NB4 (cell line): Measurements from ENCODE around the gene BAHCC1.

Source experiments
- MYC ChIP-seq: IDR thresholded peaks from 2 replicates; pipeline ENCODE4 v1.6.1; 2011; ENCODE audit warnings: low read depth, low read length
- POLR2A ChIP-seq: IDR thresholded peaks from 2 replicates; pipeline ENCODE4 v1.6.1; 2011; ENCODE audit warnings: mild to moderate bottlenecking; ENCODE audit not compliant: insufficient read length; ENCODE audit errors: extremely low read depth
- TF ChIP-seq, protein P1 (sequence below): IDR thresholded peaks from one replicate; pipeline ENCODE4 v1.5.1; 2012; ENCODE audit warnings: low read depth, low read length

DNA sequence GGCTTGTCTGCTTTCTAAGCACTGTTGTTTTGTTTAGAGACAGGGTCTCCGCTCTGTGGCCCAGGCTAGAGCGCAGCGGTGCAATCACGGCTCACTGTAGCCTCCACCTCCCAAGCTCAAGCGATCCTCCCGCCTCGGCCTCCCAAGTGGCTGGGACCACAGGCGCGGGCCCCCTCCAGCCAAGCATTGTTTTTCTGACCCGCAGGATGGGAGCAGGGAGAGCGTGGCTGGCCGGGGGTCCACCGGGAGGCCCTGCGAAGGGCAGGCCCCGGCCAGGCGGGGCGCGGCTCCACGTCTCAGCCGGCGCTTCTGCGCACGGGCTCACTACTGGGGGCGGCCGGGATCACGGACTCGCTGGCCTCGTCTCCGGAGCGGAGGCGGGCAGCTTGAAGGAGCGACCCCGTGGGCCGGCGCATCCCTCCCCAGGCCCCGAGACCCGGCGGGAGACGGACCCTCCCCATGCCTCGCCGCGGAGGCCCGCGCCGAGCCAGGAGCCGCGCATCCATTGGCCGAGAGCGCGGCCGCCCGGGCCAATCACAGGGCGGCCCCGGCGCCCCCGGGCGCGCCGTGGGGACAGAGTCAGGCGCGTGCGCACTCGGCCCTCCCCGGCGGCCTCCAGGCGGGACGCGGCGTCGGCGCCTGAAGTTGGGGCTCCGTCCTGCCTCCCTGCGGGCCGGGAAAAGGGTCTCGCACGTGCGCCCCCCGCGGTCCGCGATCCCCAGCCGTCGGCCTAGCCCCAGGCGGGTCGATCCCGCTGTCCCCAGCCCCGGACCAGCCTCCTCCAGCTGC lies 92.4 kb downstream of the BAHCC1 start:
- TF ChIP-seq, protein P1, sequence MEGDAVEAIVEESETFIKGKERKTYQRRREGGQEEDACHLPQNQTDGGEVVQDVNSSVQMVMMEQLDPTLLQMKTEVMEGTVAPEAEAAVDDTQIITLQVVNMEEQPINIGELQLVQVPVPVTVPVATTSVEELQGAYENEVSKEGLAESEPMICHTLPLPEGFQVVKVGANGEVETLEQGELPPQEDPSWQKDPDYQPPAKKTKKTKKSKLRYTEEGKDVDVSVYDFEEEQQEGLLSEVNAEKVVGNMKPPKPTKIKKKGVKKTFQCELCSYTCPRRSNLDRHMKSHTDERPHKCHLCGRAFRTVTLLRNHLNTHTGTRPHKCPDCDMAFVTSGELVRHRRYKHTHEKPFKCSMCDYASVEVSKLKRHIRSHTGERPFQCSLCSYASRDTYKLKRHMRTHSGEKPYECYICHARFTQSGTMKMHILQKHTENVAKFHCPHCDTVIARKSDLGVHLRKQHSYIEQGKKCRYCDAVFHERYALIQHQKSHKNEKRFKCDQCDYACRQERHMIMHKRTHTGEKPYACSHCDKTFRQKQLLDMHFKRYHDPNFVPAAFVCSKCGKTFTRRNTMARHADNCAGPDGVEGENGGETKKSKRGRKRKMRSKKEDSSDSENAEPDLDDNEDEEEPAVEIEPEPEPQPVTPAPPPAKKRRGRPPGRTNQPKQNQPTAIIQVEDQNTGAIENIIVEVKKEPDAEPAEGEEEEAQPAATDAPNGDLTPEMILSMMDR: no peak
- TF ChIP-seq POLR2A: peak; percentile 47
- no peak; the same call in 1 of the 2 replicates for TF ChIP-seq MYC
